SK-N-MC (cell line): ENCODE results near the gene PACS2.
A peak's percentile ranks its signal among the peaks of the same experiment; 100 is the strongest.

Source experiments
- DNase-seq: peaks from one replicate; pipeline ENCODE4 v3.0.0-alpha.2; 2011; ENCODE audit warnings: low read depth, low spot score
- H3K27ac ChIP-seq: fragments of 200-600 bp; sonication (generic); 2 replicates; pipeline ENCODE4 v1.5.1; 2016; ENCODE audit warnings: mixed run types
- H3K36me3 ChIP-seq: fragments of 200-600 bp; sonication (generic); 2 replicates; pipeline ENCODE4 v1.6.1; 2017; ENCODE audit warnings: antibody characterized with exemption, low read length, mixed read lengths; ENCODE audit not compliant: insufficient read depth
- H3K4me3 ChIP-seq: fragments of 200-600 bp; sonication (generic); 2 replicates; pipeline ENCODE4 v1.5.1; 2016
- H3K9ac ChIP-seq: fragments of 200-600 bp; sonication (generic); 2 replicates; pipeline ENCODE4 v1.8.0; 2017; ENCODE audit warnings: mixed run types, mixed read lengths; ENCODE audit not compliant: insufficient read length
- H3K9me3 ChIP-seq: fragments of 200-600 bp; sonication (generic); 2 replicates; pipeline ENCODE4 v1.6.1; 2017; ENCODE audit warnings: low read depth, mild to moderate bottlenecking, antibody characterized with exemption, low read length, moderate library complexity, mixed read lengths
- EZH2 ChIP-seq: fragments of 200-600 bp; sonication (generic); IDR thresholded peaks from one replicate; pipeline ENCODE4 v1.6.1; 2017; ENCODE audit warnings: antibody characterized with exemption
- FOXP2 ChIP-seq: optimal IDR thresholded peaks from 2 replicates; pipeline ENCODE3; 2011; ENCODE audit warnings: mild to moderate bottlenecking, moderate library complexity; ENCODE audit not compliant: insufficient read depth; ENCODE audit errors: extremely low read length, control extremely low read depth
- POLR2AphosphoS5 ChIP-seq: IDR thresholded peaks from 2 replicates; pipeline ENCODE4 v1.6.1; 2012; ENCODE audit warnings: mild to moderate bottlenecking, low read depth, low read length, borderline replicate concordance

Gene PACS2

GRCh38 chr14:105411017-105411941 lies 96.7 kb downstream of the PACS2 start:
- TF ChIP-seq FOXP2: no peak
- TF ChIP-seq POLR2AphosphoS5: peak; percentile 46
- Histone ChIP-seq H3K36me3 (no peaks in the 10 kb centered on the region), H3K9me3 (no peaks in the 10 kb centered on the region), H3K9ac (peak overlapping the region; percentile 40), H3K27ac (peak overlapping the region; percentile 88), H3K4me3 (peak overlapping the region; percentile 70)
- DNase-seq: no peak

- Histone ChIP-seq H3K9ac (peak overlapping the region; percentile 40), H3K4me3 (peak overlapping the region; percentile 70), H3K9me3 (no peaks in the 10 kb centered on the region), H3K36me3 (no peaks in the 10 kb centered on the region), H3K27ac (peak overlapping the region; percentile 67)
- no peak for DNase-seq
- TF ChIP-seq EZH2 (no peak), FOXP2 (no peak), POLR2AphosphoS5 (no peak)
Measured at GRCh38 chr14:105411985-105412770, 97.6 kb downstream of the PACS2 start.

- DNase-seq: no peak
- no peaks in the 10 kb centered on the region for H3K9me3 ChIP-seq
- H3K9ac ChIP-seq: no peak overlapping the region
- H3K36me3 ChIP-seq: no peaks in the 10 kb centered on the region
- H3K4me3 ChIP-seq: no peak overlapping the region
- TF ChIP-seq EZH2: no peak
- TF ChIP-seq FOXP2: no peak
- TF ChIP-seq POLR2AphosphoS5: no peak
- no peak overlapping the region for H3K27ac ChIP-seq
Measured at GRCh38 chr14:105412771-105413543, 98.4 kb downstream of the PACS2 start.

GRCh38 chr14:105413544-105413886 lies 99.0 kb downstream of the PACS2 start:
- no peaks in the 10 kb centered on the region for H3K9me3 ChIP-seq
- DNase-seq: no peak
- TF ChIP-seq EZH2: no peak
- TF ChIP-seq FOXP2: no peak
- no peak for TF ChIP-seq POLR2AphosphoS5
- H3K27ac ChIP-seq: peak overlapping the region; percentile 36; the same call in 1 of the 2 replicates
- H3K36me3 ChIP-seq: no peaks in the 10 kb centered on the region
- no peak overlapping the region for H3K9ac ChIP-seq
- H3K4me3 ChIP-seq: no peak overlapping the region

- DNase-seq: no peak
- TF ChIP-seq POLR2AphosphoS5: no peak
- no peak for TF ChIP-seq EZH2
- TF ChIP-seq FOXP2: no peak
- Histone ChIP-seq H3K36me3 (no peaks in the 10 kb centered on the region), H3K9ac (peak overlapping the region; percentile 59), H3K27ac (peak overlapping the region; percentile 46; the same call in 1 of the 2 replicates), H3K9me3 (no peaks in the 10 kb centered on the region), H3K4me3 (peak overlapping the region; percentile 70)
Measured at GRCh38 chr14:105414456-105415371, 100.2 kb downstream of the PACS2 start.

- Histone ChIP-seq H3K36me3 (no peaks in the 10 kb centered on the region), H3K9me3 (no peaks in the 10 kb centered on the region), H3K27ac (peak overlapping the region; percentile 46), H3K4me3 (peak overlapping the region; percentile 70), H3K9ac (peak overlapping the region; percentile 59)
- TF ChIP-seq FOXP2 (no peak), POLR2AphosphoS5 (no peak), EZH2 (no peak)
- DNase-seq: no peak
Measured at GRCh38 chr14:105415481-105416428, 101.2 kb downstream of the PACS2 start.

- TF ChIP-seq EZH2: no peak
- no peak for TF ChIP-seq FOXP2
- no peak for TF ChIP-seq POLR2AphosphoS5
- Histone ChIP-seq H3K4me3 (no peak overlapping the region), H3K36me3 (peaks cover 5% of the 10 kb centered on the region; the same call in 1 of the 2 replicates), H3K27ac (peak overlapping the region; percentile 19; the same call in 1 of the 2 replicates), H3K9ac (no peak overlapping the region), H3K9me3 (no peaks in the 10 kb centered on the region)
- DNase-seq: no peak
Measured at GRCh38 chr14:105416671-105417070, 102.1 kb downstream of the PACS2 start.
